GM12878 (cell line): ENCODE results near the gene ZNF394.

ENCODE experiments used
- CTCF ChIP-seq, 3 experiments: IDR thresholded peaks in 2 of 3; conservative IDR thresholded peaks in 1 of 3; 2 replicates each; pipeline ENCODE4 v1.5.1; 2011; ENCODE audit warnings: low read depth in 3 of 3, low read length in 3 of 3, mild to moderate bottlenecking in 3 of 3, control low read depth in 2 of 3, moderate library complexity in 2 of 3, inconsistent platforms in 1 of 3, mixed read lengths in 1 of 3; ENCODE audit not compliant: control insufficient read depth in 2 of 3, insufficient read depth in 1 of 3; ENCODE audit errors: extremely low read depth in 1 of 3
- EP300 ChIP-seq, 2 experiments: fragments of 150-350 bp in 1 of 2; IDR thresholded peaks; 2 replicates each; pipeline ENCODE4 v1.6.1; 2011 to 2012; ENCODE audit warnings: low read depth in 2 of 2, low read length in 2 of 2, borderline replicate concordance in 1 of 2, improper control_type of control experiment in 1 of 2, inconsistent platforms in 1 of 2; ENCODE audit not compliant: control insufficient read depth in 1 of 2
- NFIC ChIP-seq: IDR thresholded peaks from 2 replicates; pipeline ENCODE4 v1.6.1; 2012; ENCODE audit warnings: low read depth, mild to moderate bottlenecking, inconsistent platforms, low read length, moderate library complexity
- POLR2A ChIP-seq: IDR thresholded peaks from 2 replicates; pipeline ENCODE4 v1.6.1; 2011; ENCODE audit warnings: low read depth, mild to moderate bottlenecking, low read length

- TF ChIP-seq EP300 (IDR thresholded peaks at IDR 0.05; ENCODE audit: borderline replicate concordance in 1 of 2, control insufficient read depth in 1 of 2, low read depth in 2 of 2, low read length in 2 of 2) = no peak
- TF ChIP-seq POLR2A = no peak
- no peak for TF ChIP-seq CTCF (IDR thresholded peaks at IDR 0.05 in 2 of 3, conservative IDR thresholded peaks at IDR 0.05 in 1 of 3; ENCODE audit: control insufficient read depth in 2 of 3, extremely low read depth in 1 of 3, insufficient read depth in 1 of 3, low read depth in 3 of 3, low read length in 3 of 3)
- no peak for TF ChIP-seq NFIC
These were observed 6.3 kb downstream of the ZNF394 start for GRCh38 chr7:99493823-99494222.
